Activated CD8-positive, alpha-beta memory T cell treated with anti-CD3 and anti-CD28 coated beads, Interleukin-2, amount 50 U/mL, for 1 hour (primary cell): ENCODE data around the gene FSIP1.
A peak's percentile ranks its signal among the peaks of the same experiment; 100 is the strongest.

Experiments used
- DNase-seq: peaks from one replicate; pipeline ENCODE4 v3.0.0-alpha.2; 2020; ENCODE audit errors: extremely low read depth

The FSIP1 gene

DNA sequence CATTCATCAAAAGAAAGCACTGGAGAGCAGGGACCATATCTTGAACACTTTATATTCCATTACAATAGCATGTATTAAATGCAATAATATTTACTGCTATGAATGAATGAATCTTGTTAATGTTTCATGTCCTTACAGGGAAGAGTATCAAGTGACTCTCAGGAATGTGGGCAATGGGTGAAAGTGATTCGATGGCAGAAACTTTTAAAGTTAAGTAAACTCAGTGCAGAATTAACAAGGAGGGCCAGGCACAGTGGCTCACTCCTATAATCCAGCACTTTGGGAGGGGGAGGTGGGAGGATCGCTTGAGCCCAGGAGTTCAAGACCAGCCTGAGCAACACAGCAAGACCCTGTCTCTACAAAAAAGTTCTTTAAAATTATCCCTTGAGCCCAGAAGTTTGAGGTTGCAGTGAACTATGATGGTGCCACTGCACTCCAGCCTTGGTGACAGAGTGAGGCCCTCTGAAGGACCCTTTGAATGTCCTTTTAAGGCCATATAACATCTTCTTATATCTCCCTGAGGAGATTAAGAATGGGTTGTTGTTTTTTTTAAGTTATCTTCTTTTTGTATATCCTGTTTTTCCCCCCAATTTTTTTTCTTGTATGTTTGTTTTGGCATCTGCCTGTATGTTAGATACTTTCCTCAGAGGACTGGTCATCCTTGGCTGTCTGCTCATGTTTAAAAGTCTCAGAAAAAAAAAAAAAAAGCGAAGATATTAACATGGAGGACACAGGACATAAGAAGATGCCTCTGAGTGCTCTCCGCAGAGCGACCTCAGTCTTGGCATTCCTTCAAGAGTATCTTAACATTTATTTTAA lies 9.6 kb upstream of the FSIP1 start:
- DNase-seq = no peak

GRCh38 chr15:39789736-39790135 lies 7.1 kb upstream of the FSIP1 start:
- DNase-seq = no peak

- no peak for DNase-seq
Observed at GRCh38 chr15:39788800-39789565, 6.3 kb upstream of the FSIP1 start.

GRCh38 chr15:39788108-39788507 lies 5.5 kb upstream of the FSIP1 start:
- DNase-seq = no peak

DNA sequence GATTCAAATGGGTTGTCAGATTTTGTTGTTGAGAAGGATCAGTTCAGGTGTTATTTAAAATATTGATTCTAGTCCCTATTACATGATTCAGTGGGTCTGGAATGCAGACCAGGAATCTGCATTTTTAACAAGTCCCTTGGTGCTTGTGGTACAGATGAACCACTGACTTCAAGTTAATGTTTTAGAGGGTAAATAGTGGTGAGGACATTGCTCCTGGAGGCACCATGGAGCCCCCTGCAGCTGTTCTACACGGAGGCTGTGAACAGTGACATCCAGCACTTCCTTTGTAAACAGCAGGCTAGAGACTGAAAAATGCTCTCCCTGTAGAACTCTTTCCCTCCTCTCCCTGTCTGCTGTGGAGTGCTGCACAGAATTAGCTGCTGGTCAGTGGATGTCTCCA lies 4.8 kb upstream of the FSIP1 start:
- DNase-seq = no peak

- no peak for DNase-seq
Observed at GRCh38 chr15:39786447-39787056, 3.9 kb upstream of the FSIP1 start.

- no peak for DNase-seq
Observed at GRCh38 chr15:39785841-39786240, 3.2 kb upstream of the FSIP1 start.

- DNase-seq = no peak
Observed at GRCh38 chr15:39785139-39785538, 2.5 kb upstream of the FSIP1 start.

DNA sequence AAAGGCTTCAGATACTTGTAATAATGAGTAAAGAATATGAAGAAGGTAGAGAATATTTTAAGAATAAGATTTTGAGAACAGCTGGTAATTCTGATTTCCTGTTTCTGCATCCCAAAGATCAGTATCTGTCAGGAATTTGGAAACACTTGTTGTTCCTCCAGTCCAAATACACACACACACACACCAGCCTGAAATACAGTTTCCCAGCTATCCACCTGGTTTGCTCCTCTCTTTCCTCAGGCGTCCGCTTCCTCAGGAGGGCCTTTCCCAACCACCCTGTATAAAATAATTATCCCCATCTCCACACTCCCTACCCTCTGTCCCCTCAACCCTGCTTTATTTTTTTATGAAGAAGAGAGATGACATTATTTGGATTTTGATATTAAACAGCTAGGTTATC lies 2.0 kb upstream of the FSIP1 start:
- no peak for DNase-seq

GRCh38 chr15:39784125-39784524 lies 1.5 kb upstream of the FSIP1 start:
- no peak for DNase-seq

GRCh38 chr15:39783244-39783820 lies 691 bp upstream of the FSIP1 start:
- no peak for DNase-seq

GRCh38 chr15:39781967-39782302 lies 706 bp downstream of the FSIP1 start:
- DNase-seq = no peak

GRCh38 chr15:39781147-39781966 lies 1.3 kb downstream of the FSIP1 start:
- no peak for DNase-seq

GRCh38 chr15:39778021-39778420 lies 4.6 kb downstream of the FSIP1 start:
- no peak for DNase-seq

- DNase-seq = no peak
Observed at GRCh38 chr15:39777496-39777895, 5.1 kb downstream of the FSIP1 start.

GRCh38 chr15:39776068-39776467 lies 6.6 kb downstream of the FSIP1 start:
- DNase-seq = no peak

- peak; percentile 5 for DNase-seq
Observed at GRCh38 chr15:39774688-39775267, 7.9 kb downstream of the FSIP1 start.

DNA sequence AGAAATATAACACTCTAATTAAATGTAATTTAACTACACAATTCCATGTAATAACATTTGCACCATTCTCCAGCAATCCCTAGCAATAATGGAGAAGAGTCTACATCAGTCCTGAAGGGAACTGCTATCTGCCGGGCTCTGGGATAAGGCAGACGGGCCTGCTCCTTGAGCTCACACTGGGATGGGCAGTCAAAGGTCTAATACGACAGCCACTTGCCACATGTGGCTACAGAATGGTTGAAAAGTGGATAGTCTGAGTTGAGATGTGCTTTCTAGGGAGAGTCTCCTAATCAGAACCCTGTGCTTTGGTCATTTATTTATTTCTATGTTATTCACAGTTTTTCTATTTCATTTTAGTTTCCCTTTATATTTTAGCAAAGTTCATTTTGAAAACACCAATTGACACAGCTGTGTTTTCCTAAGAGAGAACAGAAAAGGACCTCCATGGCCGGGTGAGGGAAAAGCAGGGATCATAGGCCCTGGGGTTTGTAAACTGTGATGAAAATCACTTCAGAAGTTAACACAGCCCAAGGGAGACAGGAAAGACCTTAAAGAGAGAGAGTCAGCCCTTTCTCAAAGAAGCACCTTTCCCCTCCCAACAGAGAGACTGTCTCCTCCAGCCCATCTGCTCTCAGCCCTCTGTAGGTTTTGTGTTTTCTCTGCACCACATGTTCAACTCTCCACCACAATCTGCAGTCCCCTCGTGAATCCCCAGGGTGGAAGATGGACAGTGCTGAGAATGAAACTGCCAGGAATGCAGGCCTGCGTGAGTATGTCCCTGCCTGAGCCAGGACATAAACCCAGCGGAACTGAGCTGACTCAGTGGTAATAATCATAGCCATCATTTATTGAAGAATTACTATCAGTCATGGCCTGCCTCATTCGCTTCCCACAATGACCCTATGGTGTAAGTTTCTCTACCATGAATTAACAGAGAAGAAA lies 11.6 kb downstream of the FSIP1 start:
- DNase-seq = no peak

DNA sequence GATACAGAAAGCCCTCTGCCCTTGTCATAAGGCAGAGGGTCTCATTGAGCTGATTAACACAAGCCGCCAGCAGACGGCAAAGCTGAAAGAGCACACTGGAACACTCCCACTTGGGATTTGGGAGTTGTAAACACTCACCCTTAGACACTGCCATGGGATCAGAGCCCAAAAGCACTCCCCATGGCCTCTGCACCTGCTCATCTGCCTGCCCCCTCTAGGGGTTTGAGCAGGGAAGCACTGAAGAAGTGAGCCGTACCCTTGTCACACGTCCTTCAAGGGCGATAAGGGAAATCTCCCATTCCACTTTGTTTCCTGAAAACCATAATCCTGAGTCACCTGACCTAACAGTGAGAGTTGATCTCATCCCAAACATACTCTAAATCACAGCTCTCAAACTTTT lies 14.7 kb downstream of the FSIP1 start:
- no peak for DNase-seq

- DNase-seq = no peak
Observed at GRCh38 chr15:39761006-39761405, 21.6 kb downstream of the FSIP1 start.
